Measurements from ENCODE around the gene SPDL1.
A peak's percentile ranks its signal among the peaks of the same experiment; 100 is the strongest.

SPDL1 gene, protein sequence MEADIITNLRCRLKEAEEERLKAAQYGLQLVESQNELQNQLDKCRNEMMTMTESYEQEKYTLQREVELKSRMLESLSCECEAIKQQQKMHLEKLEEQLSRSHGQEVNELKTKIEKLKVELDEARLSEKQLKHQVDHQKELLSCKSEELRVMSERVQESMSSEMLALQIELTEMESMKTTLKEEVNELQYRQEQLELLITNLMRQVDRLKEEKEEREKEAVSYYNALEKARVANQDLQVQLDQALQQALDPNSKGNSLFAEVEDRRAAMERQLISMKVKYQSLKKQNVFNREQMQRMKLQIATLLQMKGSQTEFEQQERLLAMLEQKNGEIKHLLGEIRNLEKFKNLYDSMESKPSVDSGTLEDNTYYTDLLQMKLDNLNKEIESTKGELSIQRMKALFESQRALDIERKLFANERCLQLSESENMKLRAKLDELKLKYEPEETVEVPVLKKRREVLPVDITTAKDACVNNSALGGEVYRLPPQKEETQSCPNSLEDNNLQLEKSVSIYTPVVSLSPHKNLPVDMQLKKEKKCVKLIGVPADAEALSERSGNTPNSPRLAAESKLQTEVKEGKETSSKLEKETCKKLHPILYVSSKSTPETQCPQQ

GRCh38 chr5:169583424-169584220 lies at the start of gene SPDL1:
Gene SPDL1 (plus strand): TSS chr5:169583773. CDS start chr5:169588417, 4,644 bp downstream.
- DNase-seq (ENCODE audit: low read depth): peak; percentile 84
- peak within 1 kb of the TSS; percentile 71 for H3K4me3 ChIP-seq (ENCODE audit: low read depth, low read length)

- no peak for DNase-seq (ENCODE audit: low read depth)
- H3K4me3 ChIP-seq (ENCODE audit: low read depth, low read length): no peak overlapping the region
Measured at GRCh38 chr5:169534311-169534880, 49.2 kb upstream of the SPDL1 start.

- no peak for DNase-seq (ENCODE audit: low read depth)
- no peak overlapping the region for H3K4me3 ChIP-seq (ENCODE audit: low read depth, low read length)
Measured at GRCh38 chr5:169534939-169535338, 48.6 kb upstream of the SPDL1 start.

DNA sequence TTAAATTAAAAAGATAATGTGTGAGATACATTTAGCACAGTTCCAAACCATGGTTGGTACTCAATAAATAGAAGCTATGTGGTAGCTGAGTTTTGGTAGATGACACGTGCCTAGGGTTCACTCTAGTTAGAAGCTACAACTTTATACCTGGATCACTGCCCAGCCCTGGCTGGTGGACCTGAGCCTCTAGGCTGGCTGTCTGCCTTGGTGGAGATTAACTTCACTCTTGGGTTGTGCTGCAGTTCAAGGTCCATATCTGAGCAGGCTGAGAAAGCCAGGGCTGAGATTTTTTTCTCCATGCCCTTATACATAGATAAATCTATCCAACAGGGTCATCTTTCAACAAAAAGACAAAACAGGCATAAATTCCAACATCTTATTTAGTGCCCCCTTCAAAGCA lies 44.6 kb upstream of the SPDL1 start:
- DNase-seq (ENCODE audit: low read depth): no peak
- no peak overlapping the region for H3K4me3 ChIP-seq (ENCODE audit: low read depth, low read length)

GRCh38 chr5:169542811-169543210 lies 40.8 kb upstream of the SPDL1 start:
- no peak for DNase-seq (ENCODE audit: low read depth)
- H3K4me3 ChIP-seq (ENCODE audit: low read depth, low read length): no peak overlapping the region

- no peak overlapping the region for H3K4me3 ChIP-seq (ENCODE audit: low read depth, low read length)
- no peak for DNase-seq (ENCODE audit: low read depth)
Measured at GRCh38 chr5:169544264-169544950, 39.2 kb upstream of the SPDL1 start.

GRCh38 chr5:169545762-169546161 lies 37.8 kb upstream of the SPDL1 start:
- no peak overlapping the region for H3K4me3 ChIP-seq (ENCODE audit: low read depth, low read length)
- no peak for DNase-seq (ENCODE audit: low read depth)

GRCh38 chr5:169546346-169546745 lies 37.2 kb upstream of the SPDL1 start:
- no peak overlapping the region for H3K4me3 ChIP-seq (ENCODE audit: low read depth, low read length)
- DNase-seq (ENCODE audit: low read depth): no peak

DNA sequence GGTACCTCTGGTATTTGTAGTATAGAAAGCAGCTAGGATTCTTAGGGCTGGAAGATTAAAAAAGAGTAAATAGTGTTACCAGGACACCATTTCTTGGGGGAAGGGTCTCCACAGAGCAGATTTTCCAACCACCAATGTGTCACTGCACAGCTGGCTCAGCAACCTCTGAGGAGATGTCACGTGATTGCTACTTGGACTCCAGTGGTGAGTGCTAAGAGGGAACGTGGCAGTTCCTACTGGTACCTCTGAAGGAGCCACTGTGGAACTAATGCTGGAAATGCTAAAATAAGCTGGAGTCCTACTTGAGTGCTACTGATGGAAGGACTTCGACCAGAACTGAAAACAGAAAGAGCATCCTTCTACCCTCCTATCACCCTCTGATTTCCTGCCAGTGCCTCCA lies 36.1 kb upstream of the SPDL1 start:
- no peak overlapping the region for H3K4me3 ChIP-seq (ENCODE audit: low read depth, low read length)
- no peak for DNase-seq (ENCODE audit: low read depth)

DNA sequence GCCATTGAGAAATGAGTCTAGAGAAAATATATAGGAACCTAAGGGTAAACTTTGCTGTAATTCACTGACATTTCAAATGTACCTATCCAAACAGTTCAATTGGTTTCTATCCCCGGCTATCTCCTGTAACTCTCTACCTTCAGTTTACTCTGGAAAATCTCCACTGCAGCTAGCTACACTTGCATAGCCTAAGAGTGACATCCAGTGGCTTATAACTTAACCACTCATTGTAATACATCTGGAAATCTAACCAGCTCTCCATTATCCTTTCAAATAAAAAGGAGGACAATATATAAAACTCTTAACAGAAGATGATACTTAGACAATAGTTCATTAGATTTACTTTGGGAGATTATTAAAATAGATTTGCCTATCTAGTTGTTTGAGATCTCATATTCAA lies 35.3 kb upstream of the SPDL1 start:
- no peak for DNase-seq (ENCODE audit: low read depth)
- no peak overlapping the region for H3K4me3 ChIP-seq (ENCODE audit: low read depth, low read length)

GRCh38 chr5:169549453-169550100 lies 34.0 kb upstream of the SPDL1 start:
- DNase-seq (ENCODE audit: low read depth): no peak
- no peak overlapping the region for H3K4me3 ChIP-seq (ENCODE audit: low read depth, low read length)

GRCh38 chr5:169550227-169550626 lies 33.3 kb upstream of the SPDL1 start:
- DNase-seq (ENCODE audit: low read depth): no peak
- no peak overlapping the region for H3K4me3 ChIP-seq (ENCODE audit: low read depth, low read length)

DNA sequence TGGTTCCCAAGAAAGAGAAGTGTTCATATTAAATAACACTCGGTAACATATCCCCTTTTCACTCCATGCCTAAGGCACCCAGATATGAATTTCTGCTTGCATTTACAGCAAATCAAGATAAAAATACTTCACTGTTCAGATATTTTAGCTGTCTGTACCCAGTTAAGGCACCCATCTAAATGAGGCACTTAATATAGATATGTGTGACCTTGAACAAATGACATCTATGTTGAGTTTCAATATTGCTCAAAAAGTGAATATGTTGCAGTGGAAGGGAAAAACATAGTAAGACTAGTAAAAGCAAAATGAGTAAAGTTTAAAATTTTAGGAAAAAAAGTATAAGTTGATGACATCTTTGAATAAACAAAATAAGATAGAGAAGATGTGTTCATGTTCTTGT lies 32.4 kb upstream of the SPDL1 start:
- no peak for DNase-seq (ENCODE audit: low read depth)
- no peak overlapping the region for H3K4me3 ChIP-seq (ENCODE audit: low read depth, low read length)

GRCh38 chr5:169551696-169552095 lies 31.9 kb upstream of the SPDL1 start:
- H3K4me3 ChIP-seq (ENCODE audit: low read depth, low read length): no peak overlapping the region
- DNase-seq (ENCODE audit: low read depth): no peak

DNA sequence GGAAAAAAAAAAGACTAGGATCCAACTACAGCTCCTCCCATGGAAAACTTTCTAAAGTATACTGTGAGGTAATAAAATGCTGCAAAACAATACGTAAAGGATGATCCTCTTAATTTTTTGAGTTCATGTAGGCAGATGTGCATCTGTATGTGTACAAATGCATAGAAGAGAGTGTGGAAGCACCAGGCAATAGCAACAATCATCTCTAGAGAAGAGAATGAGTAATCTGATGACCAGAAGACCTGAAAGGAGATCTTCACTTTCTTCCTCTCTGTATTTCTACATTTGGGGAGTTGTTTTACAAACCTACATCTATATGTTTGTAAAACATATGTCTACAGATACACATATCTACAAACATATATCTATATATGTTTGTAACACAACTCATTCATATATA lies 29.3 kb upstream of the SPDL1 start:
- H3K4me3 ChIP-seq (ENCODE audit: low read depth, low read length): no peak overlapping the region
- no peak for DNase-seq (ENCODE audit: low read depth)

GRCh38 chr5:169557838-169558237 lies 25.7 kb upstream of the SPDL1 start:
- no peak overlapping the region for H3K4me3 ChIP-seq (ENCODE audit: low read depth, low read length)

DNA sequence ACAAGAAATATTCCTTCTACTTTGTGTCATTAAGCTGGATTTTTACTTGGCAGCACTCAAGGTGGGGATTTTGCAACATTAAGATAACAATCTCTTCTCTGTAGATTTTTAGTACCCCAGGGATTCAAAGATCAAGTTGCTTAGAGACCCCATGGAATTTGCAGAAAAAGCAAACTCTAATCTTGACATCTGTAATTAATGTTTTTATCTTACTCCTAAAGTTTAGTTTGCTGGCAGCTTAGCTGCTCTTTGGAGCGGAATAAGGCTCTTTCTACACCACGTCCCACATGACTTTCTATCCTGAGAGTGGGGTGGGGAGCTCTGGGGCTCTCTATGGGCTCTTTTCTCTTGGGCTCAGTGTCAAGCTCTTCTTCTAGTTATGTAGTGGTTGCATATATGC lies 21.7 kb upstream of the SPDL1 start:
- no peak for DNase-seq (ENCODE audit: low read depth)
- H3K4me3 ChIP-seq (ENCODE audit: low read depth, low read length): no peak overlapping the region

More at GRCh38 chr5:169557838-169558237, 25.7 kb upstream of the SPDL1 start:
- no peak for DNase-seq (ENCODE audit: low read depth)

DNA sequence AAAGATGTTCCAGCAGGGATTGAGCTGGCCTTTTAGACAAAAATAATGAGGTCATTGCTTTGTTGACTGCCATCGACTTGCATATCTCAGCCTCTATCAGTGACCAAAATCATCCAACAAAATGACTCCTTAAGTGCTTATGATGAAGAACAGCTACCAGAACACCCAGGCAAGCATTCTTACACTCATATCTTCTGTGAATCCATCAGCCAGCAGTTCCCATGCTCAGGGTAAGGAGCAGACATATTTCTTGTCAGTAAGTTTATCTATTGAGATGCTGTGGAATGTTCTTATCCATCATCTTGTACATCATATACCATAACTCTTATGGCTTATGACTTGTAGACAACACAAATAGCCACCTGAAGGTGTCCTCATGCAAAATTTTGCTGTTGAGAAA lies 20.2 kb upstream of the SPDL1 start:
- no peak for DNase-seq (ENCODE audit: low read depth)
- no peak overlapping the region for H3K4me3 ChIP-seq (ENCODE audit: low read depth, low read length)

DNA sequence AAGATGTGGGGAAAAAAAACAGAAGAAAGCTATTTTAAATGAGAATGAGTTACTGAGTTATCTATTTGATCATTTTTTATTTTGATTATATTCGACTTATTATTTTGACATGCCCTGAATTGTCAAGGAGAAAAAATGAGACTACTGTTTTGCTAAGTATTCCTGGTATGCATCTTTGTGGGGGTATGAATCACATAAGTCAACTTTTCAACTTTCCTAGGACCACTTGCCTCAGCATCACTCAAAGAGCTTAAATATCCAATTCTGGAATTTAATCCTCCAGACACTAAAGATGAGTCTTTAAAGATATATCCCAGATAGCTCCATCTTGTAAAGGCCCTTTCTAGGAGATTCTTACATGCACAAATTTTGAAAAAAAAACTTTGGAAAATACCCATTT lies 17.4 kb upstream of the SPDL1 start:
- no peak overlapping the region for H3K4me3 ChIP-seq (ENCODE audit: low read depth, low read length)
- DNase-seq (ENCODE audit: low read depth): no peak

Measured in skeletal muscle cell (primary cell).